ENCODE measurements around the gene SPEM2.

The SPEM2 gene

DNA sequence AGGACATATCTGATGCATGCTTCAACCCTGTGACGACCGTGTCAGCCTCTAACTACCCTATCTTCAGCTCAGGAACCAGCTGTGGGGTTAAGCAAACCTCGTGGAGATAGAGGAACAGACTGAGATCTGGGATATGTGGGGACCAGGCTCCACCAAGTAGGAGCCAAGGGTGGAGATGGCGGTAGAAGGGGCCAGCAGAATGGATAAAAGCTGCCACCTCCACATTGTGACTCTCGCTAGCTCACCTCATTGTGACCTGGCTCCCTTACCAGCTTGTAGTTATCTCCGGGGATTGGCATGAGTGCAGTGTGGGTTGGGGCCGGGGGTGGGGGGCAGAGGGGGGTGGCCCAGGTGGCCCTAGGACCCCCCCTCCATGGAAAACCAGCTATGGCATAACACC is at the start of gene SPEM2:
Gene SPEM2 (plus strand): TSS at position 301 of the 400 bp plus-strand sequence. CDS start 73 bp downstream, at position 374.
- no peak for DNase-seq

DNA sequence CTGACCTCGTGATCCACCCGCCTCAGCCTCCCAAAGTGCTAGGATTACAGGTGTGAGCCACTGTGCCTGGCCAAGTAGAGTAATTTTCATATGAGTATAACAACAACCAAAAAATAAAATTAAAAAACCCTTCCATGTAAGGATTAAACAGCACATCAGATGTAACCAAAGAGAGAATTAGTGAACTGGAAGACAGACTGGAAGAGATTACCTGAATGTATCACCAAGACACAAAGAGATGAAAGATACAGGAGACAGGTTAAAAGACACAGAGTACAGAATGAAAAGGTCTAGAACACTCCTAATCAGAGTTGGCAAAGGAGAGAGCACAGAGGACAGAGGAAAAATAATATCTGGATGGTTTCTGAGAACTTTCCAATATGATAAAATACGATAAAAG is 46.3 kb upstream of the SPEM2 start:
- DNase-seq: no peak

DNA sequence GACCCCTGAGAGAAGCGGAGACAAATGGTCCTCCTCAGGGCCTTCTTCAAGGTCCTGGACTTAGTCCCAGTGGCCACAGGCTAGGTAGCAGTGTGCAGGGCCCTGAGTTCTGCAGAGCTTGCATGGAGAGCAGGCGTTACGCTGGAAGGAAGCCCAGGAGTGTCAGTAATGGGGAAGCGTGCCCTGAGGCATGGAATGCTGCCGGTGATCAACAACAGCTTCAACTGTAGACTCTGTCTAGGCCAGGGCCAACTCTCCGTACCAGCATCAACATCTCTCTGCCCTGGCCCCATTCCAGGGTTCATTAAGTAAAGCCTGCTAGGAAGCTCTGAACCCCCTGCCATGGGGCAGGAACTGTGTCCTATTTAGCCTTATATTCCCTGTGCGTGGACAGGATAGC is 45.1 kb upstream of the SPEM2 start:
- no peak for DNase-seq

DNA sequence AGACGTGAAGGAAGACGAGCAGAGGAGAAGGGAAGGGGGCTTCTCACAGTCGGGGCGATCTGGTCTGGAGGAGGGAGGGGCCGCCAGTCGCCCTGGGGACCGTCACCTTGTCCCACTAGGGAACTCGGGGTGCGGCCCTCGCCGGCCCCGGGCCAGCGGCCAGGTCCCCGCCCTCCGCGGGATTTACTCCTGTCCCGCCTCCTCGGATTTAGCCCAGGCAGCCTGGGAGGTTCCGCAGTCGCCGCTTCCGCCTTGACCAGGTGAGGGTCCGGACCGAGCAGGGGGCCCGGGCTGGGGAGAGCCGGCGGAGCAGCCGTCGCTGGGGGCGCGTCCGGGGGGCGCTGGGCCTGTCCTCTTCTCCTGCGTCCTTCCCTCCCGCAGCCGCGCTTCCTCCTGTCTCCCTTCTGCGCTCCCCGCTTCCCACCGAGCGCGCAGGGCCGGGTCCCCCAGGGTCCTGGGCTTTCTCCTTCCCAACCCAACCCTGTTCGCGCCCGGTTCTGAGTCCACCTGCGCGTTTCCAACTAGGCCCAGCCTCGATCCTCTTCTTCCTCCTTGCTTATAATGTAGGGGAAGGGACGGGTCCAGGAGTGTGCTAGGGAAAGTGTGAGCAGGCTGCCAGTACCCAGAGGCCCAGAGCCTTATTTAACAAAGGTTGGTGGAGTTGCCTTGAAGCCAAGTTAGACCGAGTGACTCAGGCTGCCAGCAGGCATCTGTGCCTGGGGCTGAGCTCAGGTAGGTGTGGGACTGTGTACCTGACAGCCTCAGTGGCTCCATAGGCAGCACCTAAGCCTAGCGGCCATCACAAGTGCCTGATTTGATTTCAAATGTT is 44.3 kb upstream of the SPEM2 start, which contains the start of gene TNK1:
Gene TNK1 (plus strand): TSS at position 235 of the 829 bp plus-strand sequence. CDS start 1,838 bp downstream, outside the sequence.
- no peak for DNase-seq

DNA sequence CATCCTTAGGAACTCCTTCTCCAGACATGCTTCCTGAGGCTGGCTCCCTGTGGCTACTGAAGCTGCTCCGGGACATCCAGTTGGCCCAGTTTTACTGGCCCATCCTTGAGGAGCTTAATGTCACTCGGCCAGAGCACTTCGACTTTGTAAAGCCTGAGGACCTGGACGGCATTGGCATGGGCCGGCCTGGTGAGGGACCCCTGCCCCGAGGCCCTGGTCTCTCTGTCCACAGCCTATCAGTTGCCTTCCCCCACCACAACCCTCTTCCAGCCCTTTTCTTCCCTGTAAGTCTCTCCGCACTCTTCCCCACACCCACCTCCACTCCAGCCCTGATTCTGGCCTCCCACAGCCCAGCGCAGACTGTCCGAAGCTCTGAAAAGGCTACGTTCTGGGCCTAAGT is 42.5 kb upstream of the SPEM2 start:
- no peak for DNase-seq

DNA sequence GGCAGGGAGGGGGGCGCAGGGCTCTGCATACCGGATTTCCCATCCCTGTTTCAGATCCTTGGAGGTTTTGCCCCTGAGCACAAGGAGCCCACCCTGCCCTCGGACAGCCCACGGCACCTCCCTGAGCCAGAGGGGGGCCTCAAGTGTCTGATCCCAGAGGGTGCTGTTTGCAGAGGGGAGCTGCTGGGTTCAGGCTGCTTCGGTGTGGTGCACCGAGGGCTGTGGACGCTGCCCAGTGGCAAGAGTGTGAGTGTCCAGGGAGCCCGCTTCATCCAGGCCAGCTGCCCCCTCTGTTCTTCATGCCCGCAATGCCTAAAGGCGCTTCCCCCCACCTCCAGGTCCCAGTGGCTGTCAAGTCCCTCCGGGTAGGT is 42.1 kb upstream of the SPEM2 start:
- DNase-seq: no peak

DNA sequence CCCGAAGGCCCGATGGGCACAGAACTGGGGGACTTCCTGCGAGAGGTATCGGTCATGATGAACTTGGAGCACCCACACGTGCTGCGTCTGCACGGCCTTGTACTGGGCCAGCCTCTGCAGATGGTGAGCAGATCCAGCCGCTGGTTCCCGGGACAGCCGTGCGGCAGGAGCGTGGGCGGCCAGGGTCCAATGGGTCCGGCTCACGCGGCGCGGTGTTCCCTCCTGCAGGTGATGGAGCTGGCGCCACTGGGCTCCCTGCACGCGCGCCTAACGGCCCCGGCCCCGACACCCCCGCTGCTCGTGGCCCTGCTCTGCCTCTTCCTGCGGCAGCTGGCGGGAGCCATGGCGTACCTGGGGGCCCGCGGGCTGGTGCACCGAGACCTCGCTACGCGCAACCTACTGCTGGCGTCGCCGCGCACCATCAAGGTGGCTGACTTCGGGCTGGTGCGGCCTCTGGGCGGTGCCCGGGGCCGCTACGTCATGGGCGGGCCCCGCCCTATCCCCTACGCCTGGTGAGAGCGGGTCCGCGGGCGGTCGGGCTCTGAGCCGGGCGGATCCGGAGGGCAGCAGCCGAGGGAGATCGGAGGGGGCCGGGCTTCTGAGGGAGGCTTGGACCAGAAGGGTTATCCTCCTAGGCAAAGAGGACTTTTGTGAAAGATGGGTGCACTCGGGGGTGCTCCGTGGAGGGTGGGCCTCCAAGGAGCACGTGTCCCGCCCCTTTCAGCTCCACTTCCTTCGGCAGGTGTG is 41.5 kb upstream of the SPEM2 start:
- DNase-seq: no peak

DNA sequence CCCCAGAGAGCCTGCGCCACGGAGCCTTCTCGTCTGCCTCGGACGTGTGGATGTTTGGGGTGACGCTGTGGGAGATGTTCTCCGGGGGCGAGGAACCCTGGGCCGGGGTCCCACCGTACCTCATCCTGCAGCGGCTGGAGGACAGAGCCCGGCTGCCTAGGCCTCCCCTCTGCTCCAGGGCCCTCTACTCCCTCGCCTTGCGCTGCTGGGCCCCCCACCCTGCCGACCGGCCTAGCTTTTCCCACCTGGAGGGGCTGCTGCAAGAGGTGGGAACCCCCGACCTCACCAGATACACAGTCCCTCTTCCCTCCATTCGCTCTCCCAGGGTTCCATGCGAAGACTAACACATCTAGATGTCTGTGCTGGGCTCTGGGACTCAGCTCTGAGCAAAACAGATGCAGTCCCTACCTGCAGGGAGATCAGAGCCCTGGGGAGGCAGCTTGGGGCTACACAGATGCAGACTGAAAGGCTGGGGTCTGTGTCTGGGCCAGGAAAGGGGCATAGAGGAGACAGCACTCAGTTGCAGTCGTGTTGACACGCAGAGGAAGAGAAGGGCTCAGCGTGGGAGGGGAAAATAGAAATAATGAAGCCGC is 40.8 kb upstream of the SPEM2 start:
- no peak for DNase-seq

DNA sequence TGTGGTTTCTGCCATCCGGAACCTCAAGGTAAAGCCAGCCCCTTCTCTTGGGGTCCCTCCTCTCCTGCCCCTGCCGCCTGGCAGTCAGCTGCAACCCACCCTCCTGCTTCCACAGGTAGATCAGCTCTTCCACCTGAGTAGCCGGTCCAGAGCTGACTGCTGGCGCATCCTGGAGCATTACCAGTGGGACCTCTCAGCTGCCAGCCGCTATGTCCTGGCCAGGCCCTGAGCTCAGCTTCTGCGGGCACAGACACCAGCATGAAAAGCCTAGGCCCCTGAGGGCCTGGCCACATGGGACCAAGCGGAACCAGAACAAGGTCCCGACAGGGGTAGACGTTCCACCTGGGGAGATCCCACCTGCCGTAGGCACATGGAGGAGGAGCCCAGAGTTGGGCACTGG is 36.6 kb upstream of the SPEM2 start:
- no peak for DNase-seq

DNA sequence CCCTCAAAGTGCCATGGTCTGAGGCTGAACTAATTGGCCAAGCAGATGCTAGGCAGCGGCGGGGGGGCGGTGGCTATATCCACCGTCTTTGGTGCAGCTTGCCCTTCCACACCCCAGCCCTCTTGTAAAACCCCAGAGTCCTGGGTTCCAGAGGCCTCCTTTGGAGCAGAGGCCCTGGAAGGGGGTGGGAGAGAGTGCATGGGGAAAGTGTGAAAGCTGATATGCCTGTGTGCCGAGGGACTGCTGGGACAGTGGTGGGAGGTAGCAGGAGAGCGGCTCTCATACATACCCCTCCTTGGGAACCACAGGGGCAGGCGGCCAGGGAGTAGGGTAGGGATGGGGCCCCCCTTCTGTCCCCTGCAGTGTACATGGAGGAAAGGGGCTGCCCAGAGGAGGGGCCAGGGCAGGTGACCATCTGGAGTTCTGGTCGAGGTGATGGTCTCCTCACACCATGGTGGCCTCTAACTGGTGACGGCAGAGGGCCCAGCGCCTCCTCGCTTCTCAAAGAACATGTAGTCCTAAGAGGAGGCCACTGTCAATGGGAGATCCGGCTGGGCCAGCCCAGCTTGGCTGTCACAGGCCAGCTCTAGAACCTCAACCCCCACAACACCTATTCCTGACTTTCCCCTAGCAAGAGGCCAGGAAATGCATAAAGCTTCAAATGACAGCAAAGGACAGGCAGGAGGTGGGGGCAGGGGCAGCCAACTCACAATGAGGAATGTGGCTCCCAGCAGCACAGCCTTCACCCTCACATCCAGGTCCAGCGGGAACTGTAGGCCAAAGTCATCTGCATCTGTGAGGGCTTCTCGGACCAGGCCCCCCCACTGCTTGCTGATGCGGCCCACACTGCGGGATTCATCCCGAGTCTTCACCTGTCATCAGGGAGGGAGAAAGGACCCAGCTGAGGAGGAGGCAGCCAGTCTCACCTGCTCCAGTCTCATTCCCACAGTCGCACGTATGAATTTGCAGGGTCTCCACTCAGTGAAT is 35.2 kb upstream of the SPEM2 start:
- no peak for DNase-seq

DNA sequence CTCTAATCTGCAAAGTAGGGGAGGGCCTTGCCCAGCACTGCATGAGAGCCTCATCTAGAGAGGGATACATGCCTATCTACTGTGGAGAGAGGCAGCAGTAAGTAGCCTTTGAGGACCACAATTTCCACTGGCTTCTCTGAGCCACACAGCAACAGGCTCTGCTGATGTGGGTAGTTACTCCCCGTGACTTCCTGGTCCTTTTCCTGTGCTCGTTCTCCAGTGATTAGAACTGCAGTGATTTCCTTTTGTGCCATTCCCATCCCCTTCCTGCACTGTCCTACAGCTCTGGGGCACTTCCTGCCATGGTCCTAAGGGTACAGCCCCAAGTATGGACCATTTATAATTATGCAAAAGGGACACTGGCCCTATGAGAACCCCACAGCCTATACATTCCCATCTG is 34.1 kb upstream of the SPEM2 start:
- DNase-seq: no peak

DNA sequence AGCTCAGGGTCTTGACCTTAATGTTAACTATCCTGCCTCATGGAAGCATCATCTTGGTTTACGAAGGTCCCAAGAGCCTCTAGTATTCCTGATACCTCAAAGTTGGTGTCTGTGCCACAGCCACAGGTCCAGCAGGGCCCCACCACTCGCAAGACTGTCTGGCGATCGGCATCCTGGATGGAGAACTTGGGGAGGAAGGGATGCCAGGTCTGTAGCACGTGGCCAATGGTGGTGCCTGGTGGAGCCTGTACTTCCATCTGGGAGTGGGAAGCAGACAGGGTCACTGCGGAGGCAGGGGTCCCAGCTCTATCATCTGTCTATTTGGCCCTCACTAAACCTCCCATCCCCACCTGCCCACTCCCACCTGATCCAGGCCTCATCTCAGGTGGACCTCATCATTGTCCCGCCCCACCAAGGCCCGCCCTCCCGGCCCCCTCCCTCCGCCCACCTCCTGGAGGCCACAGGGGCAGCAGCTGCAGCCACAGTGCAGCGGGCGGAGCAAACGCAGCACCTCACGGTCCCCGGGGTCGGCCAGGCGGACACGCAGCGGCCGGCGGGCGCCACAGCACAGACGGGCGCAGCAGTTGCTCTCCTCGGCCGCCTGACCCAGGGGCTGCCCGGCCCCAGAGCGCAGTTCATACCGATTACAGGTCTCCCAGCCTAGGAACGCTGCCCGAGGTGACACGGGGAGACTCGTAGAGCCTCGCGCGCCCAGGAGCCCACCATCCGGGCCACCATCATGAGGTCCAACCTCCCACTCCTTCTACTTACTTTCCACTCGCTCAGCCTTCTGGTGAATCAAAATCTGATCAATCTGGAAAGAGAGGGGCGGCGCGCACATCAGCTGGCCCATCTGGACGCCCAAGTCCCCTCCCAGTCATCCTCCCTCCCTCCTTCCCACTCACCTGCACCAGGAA is 32.5 kb upstream of the SPEM2 start:
- DNase-seq: no peak

DNA sequence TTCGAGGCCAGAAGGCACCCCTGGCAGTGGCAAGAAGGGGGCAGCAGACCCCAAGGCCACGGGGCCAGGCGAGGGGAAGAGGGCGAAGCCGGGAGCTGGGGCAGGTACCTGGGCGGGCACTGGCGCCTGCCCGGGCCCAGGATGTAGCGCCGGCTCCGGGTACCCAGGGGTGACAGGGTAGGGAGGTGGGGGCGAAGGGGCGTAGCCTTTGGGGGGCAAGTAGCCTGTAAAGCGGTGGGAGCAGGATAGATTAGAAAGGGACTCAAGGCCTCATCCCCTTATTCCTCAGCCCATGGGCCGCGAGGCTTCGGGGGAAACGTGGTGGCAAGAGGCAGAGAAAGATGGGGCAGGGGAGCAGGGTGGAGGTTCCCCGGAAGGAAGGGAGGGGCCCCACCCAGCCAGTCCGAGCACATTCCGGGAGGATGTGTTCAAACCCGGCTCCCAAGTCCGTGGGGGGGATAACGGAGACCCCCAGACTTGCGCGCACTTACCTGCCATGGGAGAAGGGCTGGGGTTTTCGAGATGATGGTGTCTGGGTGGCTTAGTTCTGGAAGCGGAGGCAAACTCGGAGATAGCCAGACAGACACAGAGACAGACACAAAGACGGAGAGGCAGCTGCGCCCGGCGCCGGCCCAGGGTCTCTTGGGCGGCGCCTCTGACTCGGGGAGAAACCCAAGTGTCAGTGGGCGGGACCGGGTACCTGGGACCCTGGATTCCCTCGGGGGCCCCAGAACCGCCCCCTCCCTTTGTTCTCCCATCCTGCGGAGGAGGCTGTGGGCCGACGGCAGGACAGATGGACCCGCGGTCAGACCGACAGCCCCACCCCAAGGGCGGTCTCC is 31.6 kb upstream of the SPEM2 start:
- DNase-seq: no peak

DNA sequence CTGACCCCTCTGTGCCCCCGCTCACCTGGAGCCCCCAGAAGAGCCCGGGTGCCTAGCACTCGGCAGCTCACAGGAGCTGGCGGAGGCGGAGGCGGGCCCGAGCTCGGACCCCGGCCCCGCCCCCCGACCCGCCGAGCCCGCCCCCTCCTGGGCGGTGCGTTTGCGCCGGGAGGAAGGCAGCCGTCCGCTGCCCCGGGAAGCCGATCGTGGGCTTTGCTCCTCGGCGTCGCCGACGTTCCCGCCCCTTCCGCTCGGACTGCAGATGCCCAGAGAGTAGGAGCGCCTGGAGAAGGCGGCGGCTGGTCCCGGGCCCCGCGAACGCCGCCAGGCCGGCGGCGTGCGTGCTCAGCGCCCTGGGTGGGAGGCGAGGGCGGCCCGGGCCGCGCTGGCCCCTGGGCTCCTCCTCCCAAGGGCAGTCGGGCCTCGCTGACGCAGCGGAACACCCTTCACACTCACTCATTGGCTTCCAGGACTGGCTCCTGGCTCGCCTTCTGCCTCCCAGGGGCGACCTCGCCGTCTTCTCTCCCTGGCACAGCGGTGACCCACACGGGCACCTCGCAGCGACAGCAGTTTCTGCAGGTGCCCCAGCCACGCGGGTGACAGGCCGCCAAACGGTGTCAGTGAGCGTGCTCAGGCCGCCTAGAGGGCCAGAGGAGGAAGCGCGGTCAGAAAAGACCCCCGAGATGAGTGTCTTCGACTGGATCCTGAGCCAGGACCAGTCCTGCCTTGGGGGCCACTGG is 30.8 kb upstream of the SPEM2 start, which contains the start of gene PLSCR3:
Gene PLSCR3 (minus strand): TSS at position 74 of the 740 bp plus-strand sequence. CDS start 415 bp downstream, outside the sequence.
- peak; percentile 40 for DNase-seq

DNA sequence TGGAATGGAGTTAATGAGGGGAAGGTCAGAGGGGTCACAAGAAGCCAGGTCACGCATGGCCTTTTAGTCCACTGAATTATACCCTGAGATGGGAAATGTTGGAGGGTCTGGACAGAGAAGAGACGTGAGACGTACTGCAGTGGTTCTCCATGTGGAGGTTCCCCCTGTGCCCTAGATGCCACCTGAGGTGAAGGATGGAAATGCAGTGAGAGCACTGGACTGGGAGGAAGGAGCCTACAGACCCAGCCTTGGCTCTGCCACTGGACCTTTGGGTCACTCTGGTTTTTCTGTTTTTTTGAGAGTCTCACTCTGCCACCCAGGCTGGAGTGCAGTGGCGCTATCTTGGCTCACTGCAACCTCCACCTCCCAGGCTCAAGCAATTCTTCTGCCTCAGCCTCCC is 29.3 kb upstream of the SPEM2 start:
- DNase-seq: no peak

DNA sequence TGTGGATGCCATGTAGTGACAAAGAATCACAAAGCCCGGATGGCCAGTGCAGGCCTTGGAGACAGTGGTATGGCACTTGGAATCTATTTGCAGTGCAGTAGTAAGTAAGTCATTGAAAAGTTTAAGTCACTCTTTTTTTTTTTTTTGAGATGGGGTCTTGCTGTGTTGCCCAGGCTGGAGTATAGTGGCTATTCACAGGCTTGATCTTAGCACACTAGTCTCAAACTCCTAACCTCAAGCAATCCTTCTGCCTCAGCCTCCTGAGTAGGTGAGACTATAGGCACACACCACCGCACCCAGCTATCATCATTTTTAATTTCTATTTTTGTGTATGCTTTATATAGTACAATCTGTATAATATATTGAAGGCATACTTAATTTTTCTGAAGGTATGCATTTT is 26.8 kb upstream of the SPEM2 start:
- DNase-seq: no peak

DNA sequence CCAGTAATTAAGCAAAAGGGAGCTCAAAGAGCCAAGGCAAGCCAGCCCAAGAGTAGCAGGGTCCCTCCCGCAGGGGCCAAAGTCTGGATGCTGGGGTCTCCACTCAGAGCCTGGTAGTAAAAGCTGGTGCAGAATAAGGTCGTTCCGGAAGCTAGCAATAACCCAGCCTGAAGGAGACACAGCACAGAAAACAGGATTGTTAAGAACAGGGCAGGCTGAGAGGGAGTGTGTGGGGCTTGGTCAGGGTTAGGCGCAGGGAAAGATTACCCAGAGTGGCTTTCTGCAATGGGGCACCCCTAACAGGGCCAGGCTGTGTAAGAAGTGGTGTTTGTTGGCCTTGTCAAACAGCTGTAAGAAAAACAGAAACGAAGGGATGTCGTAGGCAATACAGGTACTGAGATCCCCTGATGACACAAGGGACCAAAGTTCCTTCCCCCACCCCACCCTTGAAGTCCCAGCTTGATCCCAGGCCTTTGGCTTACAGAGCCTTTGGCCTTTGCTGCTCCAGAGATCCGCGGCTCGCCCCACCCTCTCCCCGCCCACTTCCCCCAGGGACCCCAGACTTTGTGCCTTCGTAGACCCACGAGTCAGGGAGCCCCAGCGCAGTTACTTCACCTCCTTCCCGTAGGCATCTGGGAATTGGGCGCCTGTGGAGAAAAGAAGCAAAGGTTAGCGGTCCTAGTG is 22.2 kb upstream of the SPEM2 start:
- DNase-seq: no peak

DNA sequence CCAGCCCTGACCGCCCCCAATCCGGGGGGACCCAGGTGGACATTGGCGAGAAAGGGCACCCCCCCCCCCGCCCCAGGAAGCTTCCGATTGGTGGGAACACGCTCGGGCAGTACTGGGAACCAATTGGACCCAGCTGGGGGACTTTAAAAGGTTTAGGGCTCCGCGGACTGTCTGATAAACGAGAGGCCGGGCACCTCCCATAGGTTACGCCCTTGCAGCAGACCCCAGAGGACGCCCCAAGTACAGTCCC is 21.8 kb upstream of the SPEM2 start:
- peak; percentile 61 for DNase-seq
